Breast epithelium (tissue), 4 donors: Measurements from ENCODE around the gene CNTNAP2. TPM values are rescaled to one million over a fixed set of nuclear protein-coding genes. Genes with fewer than 3 reads are reported as not detected.
A peak's percentile ranks its signal among the peaks of the same experiment; 100 is the strongest.

Source experiments
- DNase-seq, 2 donors: peaks; one replicate each; pipeline ENCODE4 v3.0.0-alpha.2; 2019; ENCODE audit warnings: low spot score in 2 of 2
- H3K27ac ChIP-seq, 2 donors: fragments of 200-600 bp; sonication (generic) in 1 of 2; one replicate each; pipeline ENCODE4 v1.5.1; 2016 to 2019; ENCODE audit warnings: mild to moderate bottlenecking in 1 of 2
- H3K27me3 ChIP-seq, 2 donors: fragments of 200-600 bp; sonication (generic) in 1 of 2; one replicate each; pipeline versions ENCODE4 v1.5.1 to v1.6.0; 2017 to 2019; ENCODE audit warnings: control low read depth in 1 of 2, mild to moderate bottlenecking in 1 of 2
- H3K36me3 ChIP-seq: fragments of 200-600 bp; one replicate; pipeline ENCODE4 v1.5.1; 2019
- H3K4me1 ChIP-seq, 2 donors: fragments of 200-600 bp; sonication (generic); one replicate each; pipeline ENCODE4 v1.5.1; 2016 to 2019; ENCODE audit warnings: control low read depth in 1 of 2
- H3K4me3 ChIP-seq, 3 donors: fragments of 200-600 bp; sonication (generic); 1 replicate in 2 of 3; 2 replicates in 1 of 3; pipeline ENCODE4 v1.5.1; 2016 to 2019; ENCODE audit warnings: mild to moderate bottlenecking in 3 of 3, moderate library complexity in 2 of 3
- H3K9me3 ChIP-seq, 2 donors: fragments of 200-600 bp; sonication (generic) in 1 of 2; one replicate each; pipeline ENCODE4 v1.5.1; 2016 to 2019; ENCODE audit warnings: control low read depth in 1 of 2
- POLR2A ChIP-seq: fragments of 450-650 bp; IDR thresholded peaks from one replicate; pipeline ENCODE4 v1.6.1; 2016; ENCODE audit warnings: antibody characterized with exemption, mild to moderate bottlenecking, moderate library complexity
- POLR2AphosphoS5 ChIP-seq, 3 donors: sonication (generic); formaldehyde crosslinking; IDR thresholded peaks; one replicate each; pipeline ENCODE4 v1.6.1; 2017; ENCODE audit warnings: antibody characterized with exemption in 3 of 3
- intact Hi-C: fragments of 100-400 bp; cut with DNase I; formaldehyde crosslinking; loops from one replicate; pipeline ENCODE4 v1.15.1; 2023; ENCODE audit warnings: low total_unique reads
- total RNA-seq, 3 donors: library from RNA; depleted of rRNA; stranded (reverse); fragments of >200 nt; gene quantifications; one replicate each; pipeline ENCODE4 v1.1.0, GENCODE V29; 2016
- TF ChIP-seq, protein P1 (sequence below), 3 donors: fragments of 450-650 bp; IDR thresholded peaks; one replicate each; pipeline ENCODE4 v1.5.1; 2016 to 2017; ENCODE audit warnings: antibody characterized with exemption in 3 of 3, mild to moderate bottlenecking in 3 of 3, moderate library complexity in 3 of 3

The CNTNAP2 gene
- total RNA-seq, 3 donors from 2014 or later, result 0.29 to 0.66 TPM; not detected in 1

DNA sequence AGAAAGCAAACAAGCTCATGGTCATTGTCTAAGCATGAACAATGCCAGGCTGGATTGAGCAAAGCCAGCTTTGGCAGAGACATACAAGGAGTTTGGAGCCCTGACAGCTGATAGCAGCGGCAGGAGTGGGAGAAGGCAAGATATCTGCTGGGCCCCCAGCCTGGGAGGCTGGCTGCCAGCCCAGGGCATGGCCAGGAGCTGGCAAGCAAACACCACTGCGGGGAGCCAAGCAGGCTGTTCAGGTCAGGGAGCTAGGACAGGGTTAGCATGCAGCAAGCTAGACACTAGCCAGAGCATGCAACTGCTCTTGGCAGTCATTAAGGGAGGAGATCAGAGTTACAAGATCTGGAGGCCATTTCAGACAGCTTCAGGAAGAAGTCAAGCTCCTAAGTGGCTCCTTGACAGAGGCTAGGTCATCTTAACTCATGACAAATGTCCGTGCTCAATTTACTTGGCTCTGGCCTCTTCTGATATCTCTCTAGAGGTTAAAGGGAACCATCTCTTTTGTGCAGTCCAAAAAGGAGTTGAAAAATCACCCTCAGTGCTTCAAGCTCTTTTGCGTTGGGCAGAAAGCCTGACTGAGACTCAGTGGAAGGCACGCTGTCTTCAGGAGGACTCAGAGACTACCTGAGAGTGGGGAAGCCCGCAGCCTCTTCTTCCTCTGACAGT, 2037.1 kb downstream of the CNTNAP2 start:
- no peak overlapping the region for H3K4me3 ChIP-seq
- intact Hi-C loops, result no loop called here
- DNase-seq, result no peak
- no peak overlapping the region for H3K27ac ChIP-seq
- H3K9me3 ChIP-seq, result no peaks in the 10 kb centered on the region
- TF ChIP-seq POLR2A (no peak), POLR2AphosphoS5 (IDR thresholded peaks at IDR 0.05) (peak in 1 of 3 donors; percentile 46)
- TF ChIP-seq, protein P1, sequence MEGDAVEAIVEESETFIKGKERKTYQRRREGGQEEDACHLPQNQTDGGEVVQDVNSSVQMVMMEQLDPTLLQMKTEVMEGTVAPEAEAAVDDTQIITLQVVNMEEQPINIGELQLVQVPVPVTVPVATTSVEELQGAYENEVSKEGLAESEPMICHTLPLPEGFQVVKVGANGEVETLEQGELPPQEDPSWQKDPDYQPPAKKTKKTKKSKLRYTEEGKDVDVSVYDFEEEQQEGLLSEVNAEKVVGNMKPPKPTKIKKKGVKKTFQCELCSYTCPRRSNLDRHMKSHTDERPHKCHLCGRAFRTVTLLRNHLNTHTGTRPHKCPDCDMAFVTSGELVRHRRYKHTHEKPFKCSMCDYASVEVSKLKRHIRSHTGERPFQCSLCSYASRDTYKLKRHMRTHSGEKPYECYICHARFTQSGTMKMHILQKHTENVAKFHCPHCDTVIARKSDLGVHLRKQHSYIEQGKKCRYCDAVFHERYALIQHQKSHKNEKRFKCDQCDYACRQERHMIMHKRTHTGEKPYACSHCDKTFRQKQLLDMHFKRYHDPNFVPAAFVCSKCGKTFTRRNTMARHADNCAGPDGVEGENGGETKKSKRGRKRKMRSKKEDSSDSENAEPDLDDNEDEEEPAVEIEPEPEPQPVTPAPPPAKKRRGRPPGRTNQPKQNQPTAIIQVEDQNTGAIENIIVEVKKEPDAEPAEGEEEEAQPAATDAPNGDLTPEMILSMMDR (IDR thresholded peaks at IDR 0.05), result no peak
- H3K27me3 ChIP-seq, result no peaks in the 10 kb centered on the region
- H3K4me1 ChIP-seq, result no peaks in the 10 kb centered on the region
- H3K36me3 ChIP-seq, result no peaks in the 10 kb centered on the region

DNA sequence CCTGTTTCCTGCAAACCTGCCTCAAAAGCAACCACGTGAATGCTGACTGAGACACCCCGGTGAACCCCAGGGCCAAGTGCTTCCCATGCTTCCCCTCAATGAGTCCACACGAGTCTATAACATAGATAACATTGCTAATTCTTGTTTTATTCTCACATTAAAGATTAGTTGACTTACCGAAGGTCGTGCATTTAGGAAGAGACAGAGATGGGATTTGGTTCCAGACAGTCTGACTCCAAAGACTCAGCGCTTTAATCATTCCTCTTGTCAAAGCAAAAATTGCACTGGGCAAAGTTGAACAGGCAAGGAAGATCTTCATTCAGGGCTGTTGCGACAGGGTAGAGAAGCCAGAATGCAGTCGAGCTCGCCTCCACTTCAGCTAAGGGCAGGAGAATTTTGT, 2038.4 kb downstream of the CNTNAP2 start:
- Histone ChIP-seq H3K27me3 (no peaks in the 10 kb centered on the region), H3K36me3 (no peaks in the 10 kb centered on the region), H3K9me3 (no peaks in the 10 kb centered on the region), H3K27ac (no peak overlapping the region), H3K4me1 (no peaks in the 10 kb centered on the region), H3K4me3 (no peak overlapping the region)
- no peak for TF ChIP-seq POLR2AphosphoS5 (IDR thresholded peaks at IDR 0.05)
- no peak for TF ChIP-seq POLR2A
- TF ChIP-seq, protein P1 (IDR thresholded peaks at IDR 0.05), result no peak
- intact Hi-C loops, result no loop called here
- DNase-seq, result no peak

DNA sequence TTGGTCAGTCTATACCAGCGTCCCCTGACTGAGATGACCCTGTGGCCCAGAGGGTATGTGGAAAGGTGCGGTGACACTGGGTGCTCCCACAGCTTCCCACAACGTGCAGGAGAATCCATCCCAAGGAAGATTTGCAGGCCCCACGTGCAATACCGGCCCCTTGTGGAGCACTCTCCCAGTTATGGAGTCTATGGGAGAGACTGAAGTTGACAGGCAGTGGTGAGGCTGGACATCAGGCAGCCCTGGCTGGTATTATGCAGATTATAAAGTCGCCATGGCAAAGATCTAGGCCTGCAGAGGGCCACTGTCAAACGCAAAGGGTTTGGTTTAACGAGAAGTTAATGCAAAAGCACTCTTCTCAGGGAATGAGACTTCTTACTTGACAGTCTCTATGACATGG, 2039.2 kb downstream of the CNTNAP2 start:
- H3K36me3 ChIP-seq, result no peaks in the 10 kb centered on the region
- TF ChIP-seq, protein P1 (IDR thresholded peaks at IDR 0.05), result no peak
- no peak for TF ChIP-seq POLR2AphosphoS5 (IDR thresholded peaks at IDR 0.05)
- no peak for TF ChIP-seq POLR2A
- no peak for DNase-seq
- no peaks in the 10 kb centered on the region for H3K27me3 ChIP-seq
- no peak overlapping the region for H3K27ac ChIP-seq
- no peaks in the 10 kb centered on the region for H3K4me1 ChIP-seq
- intact Hi-C loops, result no loop called here
- H3K9me3 ChIP-seq, result no peaks in the 10 kb centered on the region
- no peak overlapping the region for H3K4me3 ChIP-seq

DNA sequence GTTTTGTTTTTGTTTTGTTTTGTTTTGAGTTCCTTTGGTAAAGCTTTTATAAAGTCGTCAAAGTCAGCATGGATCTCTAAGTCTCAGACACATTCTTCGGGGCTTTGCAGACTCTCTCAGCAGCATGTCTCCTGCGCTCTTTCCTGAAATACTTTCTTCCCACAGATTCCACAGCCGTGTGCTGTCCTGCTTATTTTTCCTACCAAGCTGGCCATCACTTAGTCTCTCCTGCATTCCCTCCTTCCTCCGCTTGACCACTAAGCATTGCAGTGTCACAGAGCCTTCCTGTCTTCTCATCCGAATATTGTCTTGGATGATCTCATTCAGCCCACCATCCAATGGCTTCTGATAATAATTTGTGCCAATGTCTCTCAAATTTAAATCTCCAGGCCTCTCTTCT, 2039.6 kb downstream of the CNTNAP2 start:
- Histone ChIP-seq H3K27me3 (no peaks in the 10 kb centered on the region), H3K4me3 (no peak overlapping the region), H3K9me3 (no peaks in the 10 kb centered on the region), H3K4me1 (no peaks in the 10 kb centered on the region), H3K27ac (no peak overlapping the region), H3K36me3 (no peaks in the 10 kb centered on the region)
- intact Hi-C loops, result no loop called here
- TF ChIP-seq POLR2A (no peak), POLR2AphosphoS5 (IDR thresholded peaks at IDR 0.05) (no peak)
- TF ChIP-seq, protein P1 (IDR thresholded peaks at IDR 0.05), result no peak
- no peak for DNase-seq

DNA sequence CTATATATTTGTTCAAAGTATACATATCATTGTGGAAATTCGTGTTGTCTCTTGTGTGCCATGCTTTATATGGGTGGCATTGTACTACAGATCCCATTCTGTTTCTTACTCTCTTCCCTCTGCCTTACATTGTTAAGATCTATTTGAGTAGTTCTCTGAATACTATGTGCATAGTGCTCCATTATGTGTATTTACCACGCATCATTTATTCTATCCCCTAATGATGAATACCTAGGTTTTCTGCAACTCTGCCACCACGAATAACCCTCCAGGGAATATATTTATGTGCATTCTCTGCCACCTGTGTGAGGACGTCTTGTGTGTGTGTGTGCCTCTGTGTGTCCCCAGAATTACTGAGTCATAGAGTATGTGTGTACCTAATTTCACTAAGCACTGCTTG, 2042.7 kb downstream of the CNTNAP2 start:
- no peaks in the 10 kb centered on the region for H3K4me1 ChIP-seq
- no peaks in the 10 kb centered on the region for H3K36me3 ChIP-seq
- H3K27me3 ChIP-seq, result no peaks in the 10 kb centered on the region
- no peak overlapping the region for H3K27ac ChIP-seq
- no peak overlapping the region for H3K4me3 ChIP-seq
- DNase-seq, result no peak
- H3K9me3 ChIP-seq, result no peaks in the 10 kb centered on the region
- intact Hi-C loops, result no loop called here
- TF ChIP-seq POLR2A (no peak), POLR2AphosphoS5 (IDR thresholded peaks at IDR 0.05) (no peak)
- TF ChIP-seq, protein P1 (IDR thresholded peaks at IDR 0.05), result no peak
